Adrenal gland (tissue), 5 donors: ENCODE measurements around the gene PRMT9.

ENCODE experiments used
- POLR2A ChIP-seq, 2 donors: fragments of 450-650 bp; IDR thresholded peaks; one replicate each; pipeline ENCODE4 v1.6.1; 2017; ENCODE audit warnings: antibody characterized with exemption in 2 of 2, mild to moderate bottlenecking in 2 of 2, moderate library complexity in 1 of 2
- TF ChIP-seq, protein P1 (sequence below), 6 experiments: fragments of 450-650 bp in 4 of 6; fragments of 200-600 bp in 2 of 6; sonication (generic) in 1 of 6; IDR thresholded peaks; 1 replicate in 5 of 6; 2 replicates in 1 of 6; pipeline versions ENCODE4 v1.5.1 to v1.8.0; 2016 to 2021; ENCODE audit warnings: antibody characterized with exemption in 6 of 6, mild to moderate bottlenecking in 2 of 6, moderate library complexity in 1 of 6
- donor health status: DM: no; HTN: no; CAD: no.

DNA sequence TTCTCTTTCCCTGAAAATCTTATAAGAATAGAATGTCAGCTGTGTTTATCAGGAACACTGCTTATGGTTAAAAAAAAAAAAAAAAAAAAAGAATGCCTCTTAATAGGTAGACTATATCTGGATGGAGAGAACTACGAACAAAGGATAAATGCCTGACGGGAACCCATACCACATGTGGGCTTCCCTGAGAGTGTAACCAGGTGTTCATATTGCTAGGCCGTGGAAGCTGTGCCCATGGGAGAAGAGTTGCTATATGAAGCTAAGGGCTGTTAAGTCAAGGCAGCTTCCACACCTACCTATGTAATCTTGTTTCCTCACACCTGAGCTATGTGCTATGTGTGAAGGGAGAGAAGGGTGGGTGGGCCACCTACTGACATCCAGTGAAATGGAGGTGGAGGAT lies 39.5 kb downstream of the PRMT9 start:
- TF ChIP-seq, protein P1, sequence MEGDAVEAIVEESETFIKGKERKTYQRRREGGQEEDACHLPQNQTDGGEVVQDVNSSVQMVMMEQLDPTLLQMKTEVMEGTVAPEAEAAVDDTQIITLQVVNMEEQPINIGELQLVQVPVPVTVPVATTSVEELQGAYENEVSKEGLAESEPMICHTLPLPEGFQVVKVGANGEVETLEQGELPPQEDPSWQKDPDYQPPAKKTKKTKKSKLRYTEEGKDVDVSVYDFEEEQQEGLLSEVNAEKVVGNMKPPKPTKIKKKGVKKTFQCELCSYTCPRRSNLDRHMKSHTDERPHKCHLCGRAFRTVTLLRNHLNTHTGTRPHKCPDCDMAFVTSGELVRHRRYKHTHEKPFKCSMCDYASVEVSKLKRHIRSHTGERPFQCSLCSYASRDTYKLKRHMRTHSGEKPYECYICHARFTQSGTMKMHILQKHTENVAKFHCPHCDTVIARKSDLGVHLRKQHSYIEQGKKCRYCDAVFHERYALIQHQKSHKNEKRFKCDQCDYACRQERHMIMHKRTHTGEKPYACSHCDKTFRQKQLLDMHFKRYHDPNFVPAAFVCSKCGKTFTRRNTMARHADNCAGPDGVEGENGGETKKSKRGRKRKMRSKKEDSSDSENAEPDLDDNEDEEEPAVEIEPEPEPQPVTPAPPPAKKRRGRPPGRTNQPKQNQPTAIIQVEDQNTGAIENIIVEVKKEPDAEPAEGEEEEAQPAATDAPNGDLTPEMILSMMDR (IDR thresholded peaks at IDR 0.05) = no peak
- no peak for TF ChIP-seq POLR2A (IDR thresholded peaks at IDR 0.05)
